SK-N-SH treated with all-trans-retinoic acid at 6 μM for 48 hours (cell line): Measurements from ENCODE around the gene PTPN7.

ENCODE experiments used
- BACH2 ChIP-seq: fragments of 250-450 bp; sonication (Bioruptor Pico); IDR thresholded peaks from 2 replicates; pipeline ENCODE4 v1.9.0; 2021; ENCODE audit warnings: mild to moderate bottlenecking, borderline replicate concordance
- ESRRG ChIP-seq: fragments of 250-450 bp; sonication (Bioruptor Pico); IDR thresholded peaks from 2 replicates; pipeline ENCODE4 v1.6.1; 2021; ENCODE audit warnings: mild to moderate bottlenecking
- GLIS3 ChIP-seq: fragments of 250-450 bp; sonication (Bioruptor Pico); IDR thresholded peaks from 2 replicates; pipeline ENCODE4 v1.5.0; 2020; ENCODE audit warnings: mild to moderate bottlenecking, moderate library complexity
- ISL1 ChIP-seq: fragments of 250-450 bp; sonication (Bioruptor Pico); IDR thresholded peaks from 2 replicates; pipeline ENCODE4 v2.1.2; 2022; ENCODE audit warnings: mild to moderate bottlenecking, moderate library complexity
- PATZ1 ChIP-seq: fragments of 250-450 bp; sonication (Bioruptor Pico); IDR thresholded peaks from 2 replicates; pipeline ENCODE4 v1.8.0; 2020; ENCODE audit warnings: mild to moderate bottlenecking, moderate library complexity, borderline replicate concordance
- TCF4 ChIP-seq: fragments of 250-450 bp; sonication (Bioruptor Pico); IDR thresholded peaks from 2 replicates; pipeline ENCODE4 v1.8.0; 2021; ENCODE audit warnings: mild to moderate bottlenecking, moderate library complexity, borderline replicate concordance
- ZFP3 ChIP-seq: fragments of 250-450 bp; sonication (Bioruptor Pico); IDR thresholded peaks from 2 replicates; pipeline ENCODE4 v1.5.0; 2020; ENCODE audit warnings: mild to moderate bottlenecking, moderate library complexity
- ZNF70 ChIP-seq: fragments of 450-650 bp; formaldehyde crosslinking; IDR thresholded peaks from 2 replicates; pipeline ENCODE4 v1.5.0; 2020; ENCODE audit warnings: mild to moderate bottlenecking, moderate library complexity
- TF ChIP-seq, protein P1 (sequence below): fragments of 250-450 bp; sonication (Bioruptor Pico); IDR thresholded peaks from 2 replicates; pipeline ENCODE4 v1.5.1; 2020; ENCODE audit warnings: low read depth, mild to moderate bottlenecking, moderate library complexity

DNA sequence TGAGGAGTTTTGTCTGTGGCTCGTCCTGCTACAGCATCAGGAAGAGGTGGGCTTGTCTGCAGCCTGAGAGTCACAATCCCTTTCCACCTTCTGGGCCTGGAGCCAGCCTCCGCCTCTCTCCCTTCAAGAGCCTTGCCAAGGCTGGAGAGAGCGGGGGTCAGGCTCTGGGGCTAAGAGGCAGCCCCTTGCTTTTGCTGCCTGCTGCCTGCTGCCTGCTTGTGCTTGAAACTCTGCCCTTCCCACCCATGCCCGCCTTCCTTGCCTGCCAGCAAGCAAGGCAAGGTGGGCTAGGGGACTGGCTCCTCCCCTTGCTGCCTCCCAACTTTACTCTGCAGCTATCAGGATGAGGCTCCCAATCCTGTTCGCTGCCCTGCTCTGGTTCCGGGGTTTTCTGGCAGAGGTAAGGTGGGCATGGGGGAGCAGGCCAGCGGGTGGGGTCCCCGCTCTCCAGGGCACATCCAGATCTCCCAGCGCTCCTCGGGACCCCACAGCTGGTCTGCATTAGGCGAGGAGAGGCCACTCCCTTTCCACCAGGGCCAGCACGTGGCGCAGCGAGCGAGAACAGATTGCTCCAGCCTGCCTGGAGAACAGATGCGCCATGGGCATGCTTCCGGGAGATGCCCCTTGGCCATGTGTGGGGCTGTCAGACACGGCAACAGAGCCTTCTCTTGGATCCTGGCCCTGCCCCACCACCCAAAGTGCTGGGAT is 7.5 kb upstream of the PTPN7 start:
- TF ChIP-seq ZFP3 (CRISPR knock-in tag) (no peak), ISL1 (CRISPR knock-in tag) (no peak), GLIS3 (no peak), TCF4 (CRISPR knock-in tag) (peak; percentile 96), ESRRG (no peak), ZNF70 (CRISPR knock-in tag) (no peak), PATZ1 (CRISPR knock-in tag) (no peak), BACH2 (CRISPR knock-in tag) (no peak)
- TF ChIP-seq, protein P1, sequence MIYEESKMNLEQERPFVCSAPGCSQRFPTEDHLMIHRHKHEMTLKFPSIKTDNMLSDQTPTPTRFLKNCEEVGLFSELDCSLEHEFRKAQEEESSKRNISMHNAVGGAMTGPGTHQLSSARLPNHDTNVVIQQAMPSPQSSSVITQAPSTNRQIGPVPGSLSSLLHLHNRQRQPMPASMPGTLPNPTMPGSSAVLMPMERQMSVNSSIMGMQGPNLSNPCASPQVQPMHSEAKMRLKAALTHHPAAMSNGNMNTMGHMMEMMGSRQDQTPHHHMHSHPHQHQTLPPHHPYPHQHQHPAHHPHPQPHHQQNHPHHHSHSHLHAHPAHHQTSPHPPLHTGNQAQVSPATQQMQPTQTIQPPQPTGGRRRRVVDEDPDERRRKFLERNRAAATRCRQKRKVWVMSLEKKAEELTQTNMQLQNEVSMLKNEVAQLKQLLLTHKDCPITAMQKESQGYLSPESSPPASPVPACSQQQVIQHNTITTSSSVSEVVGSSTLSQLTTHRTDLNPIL (CRISPR knock-in tag) = no peak
